Thyroid gland (tissue), 4 donors: ENCODE data around the gene ANKRD1. TPM values are rescaled to one million over a fixed set of nuclear protein-coding genes. Genes with fewer than 3 reads are reported as not detected.

Experiments
- DNase-seq, 2 donors: peaks; one replicate each; pipeline ENCODE4 v3.0.0-alpha.2; 2019
- H3K27ac ChIP-seq, 3 donors: fragments of 200-600 bp; sonication (generic); 1 replicate in 2 of 3; 2 replicates in 1 of 3; pipeline ENCODE4 v1.5.1; 2016 to 2019; ENCODE audit warnings: mild to moderate bottlenecking in 1 of 3, moderate library complexity in 1 of 3
- H3K27me3 ChIP-seq: fragments of 200-600 bp; sonication (generic); one replicate; pipeline ENCODE4 v1.5.1; 2019
- H3K36me3 ChIP-seq, 2 donors: fragments of 200-600 bp; sonication (generic); one replicate each; pipeline ENCODE4 v1.5.1; 2016 to 2019
- H3K4me1 ChIP-seq, 2 donors: fragments of 200-600 bp; sonication (generic); one replicate each; pipeline ENCODE4 v1.5.1; 2017 to 2019
- H3K4me3 ChIP-seq, 3 donors: fragments of 200-600 bp; sonication (generic); replicated peaks in 1 of 3; 1 replicate in 2 of 3; 2 replicates in 1 of 3; pipeline ENCODE4 v1.5.1; 2016; ENCODE audit warnings: mild to moderate bottlenecking in 1 of 3
- H3K9me3 ChIP-seq: fragments of 200-600 bp; sonication (generic); one replicate; pipeline ENCODE4 v1.5.1; 2017
- CTCF ChIP-seq, 6 experiments: fragments of 200-600 bp in 3 of 6; fragments of 450-650 bp in 3 of 6; sonication (generic) in 3 of 6; IDR thresholded peaks; one replicate each; pipeline ENCODE4 v1.5.1; 2016 to 2019; ENCODE audit warnings: antibody characterized with exemption in 6 of 6, mild to moderate bottlenecking in 2 of 6, inconsistent platforms in 1 of 6, moderate library complexity in 1 of 6
- POLR2A ChIP-seq, 2 donors: fragments of 450-650 bp; IDR thresholded peaks; one replicate each; pipeline ENCODE4 v1.6.1; 2017; ENCODE audit warnings: antibody characterized with exemption in 2 of 2, mild to moderate bottlenecking in 2 of 2, moderate library complexity in 1 of 2
- WGBS, 2 donors: methylation state at CpG; one replicate each; pipeline ENCODE4 v1.1.5; 2017; 5-methylcytosine and 5-hydroxymethylcytosine counted together
- intact Hi-C: fragments of 100-400 bp; cut with DNase I; formaldehyde crosslinking; loops from one replicate; pipeline ENCODE4 v1.15.1; 2023
- total RNA-seq, 4 donors: library from RNA; depleted of rRNA; stranded (reverse); fragments of >200 nt; gene quantifications; one replicate each; pipeline ENCODE4 v1.2.3, GENCODE V29; 2016

The ANKRD1 gene
- total RNA-seq, 4 donors from 2014 or later, result 0.94 TPM; not detected in 3

DNA sequence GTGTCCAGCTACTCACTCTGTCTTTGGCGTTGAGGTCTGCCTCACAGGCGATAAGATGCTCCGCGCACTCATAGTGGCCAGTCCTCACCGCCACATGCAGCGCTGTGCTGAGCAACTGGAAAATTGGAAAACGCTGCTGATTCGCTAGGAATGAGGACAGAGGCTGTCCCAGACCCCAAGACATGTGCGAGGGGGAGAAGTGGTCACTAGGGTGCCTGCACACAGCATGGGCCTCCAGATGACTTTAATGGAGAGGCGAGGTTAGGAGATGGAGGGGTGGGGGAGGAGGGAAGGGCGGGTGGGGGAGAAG lies 5.2 kb downstream of the ANKRD1 start:
- Histone ChIP-seq H3K27me3 (no peaks in the 10 kb centered on the region), H3K27ac (no peak overlapping the region), H3K4me3 (no peak overlapping the region), H3K36me3 (no peaks in the 10 kb centered on the region), H3K9me3 (no peaks in the 10 kb centered on the region), H3K4me1 (no peaks in the 10 kb centered on the region)
- TF ChIP-seq CTCF (IDR thresholded peaks at IDR 0.05), result no peak
- TF ChIP-seq POLR2A (IDR thresholded peaks at IDR 0.05), result no peak
- no peak for DNase-seq
- intact Hi-C loops, result no loop called here
- 54 to 69% methylated on average over 10 to 11 of the region's 11 CpGs for WGBS, 2 donors

DNA sequence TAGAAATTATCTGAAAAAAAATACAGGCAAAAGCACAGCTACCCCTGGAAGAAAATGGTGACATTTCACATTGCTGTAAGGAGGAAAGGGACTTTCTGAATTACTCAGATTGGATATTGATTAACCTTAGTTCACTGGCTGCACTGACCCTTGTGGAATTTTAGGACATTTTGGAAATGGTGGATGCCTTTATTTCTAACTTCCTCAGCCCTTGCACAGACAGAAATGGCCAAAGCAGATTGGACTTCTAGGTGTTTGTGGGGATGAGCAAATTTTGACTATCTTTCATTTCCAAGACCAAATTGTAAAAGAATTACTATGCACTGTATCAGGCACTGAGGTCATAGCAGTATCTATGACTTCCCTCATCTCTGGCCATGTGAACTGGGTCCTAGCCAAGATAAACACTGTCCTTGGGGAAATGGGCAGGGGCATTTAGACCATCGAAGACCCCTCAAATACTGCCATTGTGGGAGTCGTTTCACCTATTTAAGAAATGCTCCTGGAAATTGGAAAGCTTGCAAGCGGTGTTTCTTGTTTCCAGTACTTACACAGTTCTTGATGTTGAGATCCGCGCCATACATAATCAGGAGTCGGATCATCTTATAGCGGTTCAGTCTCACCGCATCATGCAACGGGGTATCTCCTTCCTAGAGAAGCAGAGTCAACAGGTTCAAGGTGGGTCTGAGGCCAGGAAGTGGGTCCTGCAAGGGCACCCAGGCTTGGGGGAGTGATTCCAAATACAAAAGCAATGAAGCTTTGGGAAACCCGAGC lies 5.7 kb downstream of the ANKRD1 start:
- no peak for TF ChIP-seq CTCF (IDR thresholded peaks at IDR 0.05)
- Histone ChIP-seq H3K27ac (no peak overlapping the region), H3K36me3 (no peaks in the 10 kb centered on the region), H3K4me3 (no peak overlapping the region), H3K4me1 (no peaks in the 10 kb centered on the region), H3K27me3 (no peaks in the 10 kb centered on the region), H3K9me3 (no peaks in the 10 kb centered on the region)
- DNase-seq, result no peak
- 74 to 79% methylated on average over 10 of the region's 10 CpGs for WGBS, 2 donors
- intact Hi-C loops, result no loop called here

GRCh38 chr10:90913774-90914420 lies 7.0 kb downstream of the ANKRD1 start:
- no peaks in the 10 kb centered on the region for H3K36me3 ChIP-seq
- H3K27ac ChIP-seq, result no peak overlapping the region
- DNase-seq, result no peak
- H3K4me3 ChIP-seq, result no peak overlapping the region
- 94 to 97% methylated on average over 2 of the region's 2 CpGs for WGBS, 2 donors
- no peaks in the 10 kb centered on the region for H3K4me1 ChIP-seq
- H3K9me3 ChIP-seq, result no peaks in the 10 kb centered on the region
- TF ChIP-seq POLR2A (IDR thresholded peaks at IDR 0.05), result no peak
- no peak for TF ChIP-seq CTCF (IDR thresholded peaks at IDR 0.05)
- no peaks in the 10 kb centered on the region for H3K27me3 ChIP-seq
- intact Hi-C loops, result no loop called here

- H3K27ac ChIP-seq, result no peak overlapping the region
- 91 to 96% methylated on average over 7 of the region's 7 CpGs for WGBS, 2 donors
- no peaks in the 10 kb centered on the region for H3K4me1 ChIP-seq
- TF ChIP-seq POLR2A (IDR thresholded peaks at IDR 0.05) (no peak), CTCF (IDR thresholded peaks at IDR 0.05) (no peak)
- no peaks in the 10 kb centered on the region for H3K9me3 ChIP-seq
- no peaks in the 10 kb centered on the region for H3K27me3 ChIP-seq
- intact Hi-C loops, result no loop called here
- H3K36me3 ChIP-seq, result no peaks in the 10 kb centered on the region
- no peak for DNase-seq
- no peak overlapping the region for H3K4me3 ChIP-seq
Observed at GRCh38 chr10:90912854-90913479, 7.9 kb downstream of the ANKRD1 start.

DNA sequence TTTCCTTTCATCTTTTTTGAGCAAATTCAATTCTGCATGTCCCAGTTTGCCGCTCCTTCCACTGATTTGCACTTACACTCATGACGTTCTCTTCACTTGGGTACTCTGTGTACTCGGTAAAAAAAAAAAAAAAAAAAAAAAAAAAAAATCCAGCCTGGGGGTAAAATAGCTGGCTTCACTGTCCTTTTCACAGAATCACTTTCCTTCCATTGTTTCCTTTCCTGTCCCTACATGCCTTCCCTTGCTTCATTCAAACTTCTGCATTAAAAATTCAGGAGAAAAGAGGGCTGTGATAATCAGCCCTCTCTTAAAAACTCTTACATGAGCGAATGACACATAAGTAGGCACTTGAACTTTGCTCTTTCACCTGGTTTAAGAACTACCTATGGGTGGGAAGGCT lies 8.7 kb downstream of the ANKRD1 start:
- Histone ChIP-seq H3K4me3 (no peak overlapping the region), H3K27me3 (no peaks in the 10 kb centered on the region), H3K9me3 (no peaks in the 10 kb centered on the region), H3K27ac (no peak overlapping the region), H3K4me1 (no peaks in the 10 kb centered on the region), H3K36me3 (no peaks in the 10 kb centered on the region)
- intact Hi-C loops, result no loop called here
- no peak for DNase-seq
- 61 to 65% methylated on average over 4 of the region's 4 CpGs for WGBS, 2 donors
- TF ChIP-seq POLR2A (IDR thresholded peaks at IDR 0.05) (no peak), CTCF (IDR thresholded peaks at IDR 0.05) (no peak)
